Fibroblast of skin of scalp (primary cell): ENCODE measurements around the gene PLEKHA8. TPM values are rescaled to one million over a fixed set of nuclear protein-coding genes. Genes with fewer than 3 reads are reported as not detected.
A peak's percentile ranks its signal among the peaks of the same experiment; 100 is the strongest.

Source experiments
- DNase-seq: peaks from one replicate; pipeline ENCODE4 v3.0.0-alpha.2; 2013
- polyA plus RNA-seq, 2 experiments: library from polyadenylated mRNA; unstranded; fragments of 120-200 nt; gene quantifications; one replicate each; pipeline ENCODE4 v1.2.1, GENCODE V29; 2013; ENCODE audit not compliant: insufficient read length in 2 of 2

The PLEKHA8 gene
- polyA plus RNA-seq (2013, experiment 1 of 2; ENCODE audit: insufficient read length) = 10.2 TPM
- polyA plus RNA-seq (2013, experiment 2 of 2; ENCODE audit: insufficient read length) = 11.8 TPM

- DNase-seq = peak; percentile 89
Observed at GRCh38 chr7:30028216-30028748, at the start of gene PLEKHA8. Gene PLEKHA8, plus strand, starts transcription at chr7:30028412. Its CDS starts 351 bp downstream, at chr7:30028763.

- DNase-seq = no peak
Observed at GRCh38 chr7:29980151-29980550, 48.1 kb upstream of the PLEKHA8 start.

- DNase-seq = peak; percentile 22
Observed at GRCh38 chr7:29987083-29987482, 41.1 kb upstream of the PLEKHA8 start.

GRCh38 chr7:29987811-29988317 lies 40.3 kb upstream of the PLEKHA8 start:
- peak; percentile 84 for DNase-seq

- DNase-seq = peak; percentile 75
Observed at GRCh38 chr7:29988424-29989256, 39.6 kb upstream of the PLEKHA8 start.

- DNase-seq = peak; percentile 60
Observed at GRCh38 chr7:29989257-29989995, 38.8 kb upstream of the PLEKHA8 start, which contains the start of gene SCRN1. Gene SCRN1, minus strand, starts transcription at chr7:29989801. Its CDS starts 20,734 bp downstream, at chr7:29969067.

- no peak for DNase-seq
Observed at GRCh38 chr7:29990931-29991330, 37.3 kb upstream of the PLEKHA8 start.

GRCh38 chr7:29991937-29992336 lies 36.3 kb upstream of the PLEKHA8 start:
- no peak for DNase-seq

- DNase-seq = no peak
Observed at GRCh38 chr7:29993140-29993539, 35.1 kb upstream of the PLEKHA8 start.

GRCh38 chr7:29995652-29996051 lies 32.6 kb upstream of the PLEKHA8 start:
- no peak for DNase-seq

- no peak for DNase-seq
Observed at GRCh38 chr7:29996321-29996720, 31.9 kb upstream of the PLEKHA8 start.

GRCh38 chr7:29998489-29998888 lies 29.7 kb upstream of the PLEKHA8 start:
- no peak for DNase-seq

- no peak for DNase-seq
Observed at GRCh38 chr7:30001998-30002397, 26.2 kb upstream of the PLEKHA8 start.

GRCh38 chr7:30003098-30003497 lies 25.1 kb upstream of the PLEKHA8 start:
- no peak for DNase-seq

GRCh38 chr7:30005464-30005863 lies 22.7 kb upstream of the PLEKHA8 start:
- no peak for DNase-seq

- DNase-seq = no peak
Observed at GRCh38 chr7:30010021-30010420, 18.2 kb upstream of the PLEKHA8 start.

- DNase-seq = no peak
Observed at GRCh38 chr7:30012757-30013156, 15.5 kb upstream of the PLEKHA8 start.

GRCh38 chr7:30018451-30018850 lies 9.8 kb upstream of the PLEKHA8 start:
- no peak for DNase-seq

- no peak for DNase-seq
Observed at GRCh38 chr7:30019387-30019786, 8.8 kb upstream of the PLEKHA8 start.

- no peak for DNase-seq
Observed at GRCh38 chr7:30019960-30020359, 8.3 kb upstream of the PLEKHA8 start.

GRCh38 chr7:30020535-30020934 lies 7.7 kb upstream of the PLEKHA8 start:
- no peak for DNase-seq

GRCh38 chr7:30022991-30023390 lies 5.2 kb upstream of the PLEKHA8 start:
- no peak for DNase-seq

- DNase-seq = no peak
Observed at GRCh38 chr7:30023524-30023923, 4.7 kb upstream of the PLEKHA8 start.
